Measurements from ENCODE around the gene PRPF19. TPM values are rescaled to one million over a fixed set of nuclear protein-coding genes. Genes with fewer than 3 reads are reported as not detected.
A peak's percentile ranks its signal among the peaks of the same experiment; 100 is the strongest.

The PRPF19 gene
- total RNA-seq, 1 donor, result 53.1 TPM

- peak; percentile 71 for DNase-seq (ENCODE audit: low read depth)
- TF ChIP-seq CTCF (IDR thresholded peaks at IDR 0.05; ENCODE audit: insufficient read depth, low read length), result peak; percentile 21
- peak overlapping the region; percentile 86 for H3K4me3 ChIP-seq (ENCODE audit: low read depth, low read length)
Measured at GRCh38 chr11:60915248-60915914, 9.0 kb upstream of the PRPF19 start.

GRCh38 chr11:60914633-60915247 lies 8.4 kb upstream of the PRPF19 start:
- no peak for TF ChIP-seq CTCF (IDR thresholded peaks at IDR 0.05; ENCODE audit: insufficient read depth, low read length)
- peak; percentile 30 for DNase-seq (ENCODE audit: low read depth)
- H3K4me3 ChIP-seq (ENCODE audit: low read depth, low read length), result peak overlapping the region; percentile 86

GRCh38 chr11:60913793-60914632 lies 7.6 kb upstream of the PRPF19 start, which contains the start of gene TMEM109:
Gene TMEM109, plus strand, starts transcription at chr11:60914158. Its CDS starts 5,536 bp downstream, at chr11:60919694.
- DNase-seq (ENCODE audit: low read depth), result peak; percentile 91

GRCh38 chr11:60912851-60913528 lies 6.6 kb upstream of the PRPF19 start:
- no peak for TF ChIP-seq CTCF (IDR thresholded peaks at IDR 0.05; ENCODE audit: insufficient read depth, low read length)
- H3K4me3 ChIP-seq (ENCODE audit: low read depth, low read length), result no peak overlapping the region
- DNase-seq (ENCODE audit: low read depth), result no peak

More at GRCh38 chr11:60913793-60914632, 7.6 kb upstream of the PRPF19 start, which contains the start of gene TMEM109:
- TF ChIP-seq CTCF (IDR thresholded peaks at IDR 0.05; ENCODE audit: insufficient read depth, low read length), result no peak
- peak within 1 kb of the TSS; percentile 86 for H3K4me3 ChIP-seq (ENCODE audit: low read depth, low read length)

- TF ChIP-seq CTCF (IDR thresholded peaks at IDR 0.05; ENCODE audit: insufficient read depth, low read length), result no peak
- H3K4me3 ChIP-seq (ENCODE audit: low read depth, low read length), result no peak overlapping the region
- DNase-seq (ENCODE audit: low read depth), result no peak
Measured at GRCh38 chr11:60912223-60912850, 6.0 kb upstream of the PRPF19 start.
